Activated T-cell treated with anti-CD3 and anti-CD28 coated beads for 24 hours (primary cell): Measurements from ENCODE around the gene ARRDC4.
A peak's percentile ranks its signal among the peaks of the same experiment; 100 is the strongest.

ENCODE experiments used
- DNase-seq: peaks from one replicate; pipeline ENCODE4 v3.0.0-alpha.2; 2020; ENCODE audit warnings: low read depth

The ARRDC4 gene

GRCh38 chr15:97960364-97961066, at the start of gene ARRDC4:
Gene ARRDC4, plus strand, starts transcription at chr15:97960703. Its CDS starts 159 bp downstream, at chr15:97960862.
- DNase-seq = peak; percentile 98

GRCh38 chr15:97914711-97915110, 45.8 kb upstream of the ARRDC4 start:
- no peak for DNase-seq

GRCh38 chr15:97915261-97915660, 45.2 kb upstream of the ARRDC4 start:
- DNase-seq = no peak

GRCh38 chr15:97921296-97921865, 39.1 kb upstream of the ARRDC4 start:
- no peak for DNase-seq

- no peak for DNase-seq
Measured at GRCh38 chr15:97929456-97930229, 30.9 kb upstream of the ARRDC4 start.

GRCh38 chr15:97930230-97930629, 30.3 kb upstream of the ARRDC4 start:
- no peak for DNase-seq

GRCh38 chr15:97931314-97931713, 29.2 kb upstream of the ARRDC4 start:
- no peak for DNase-seq

- DNase-seq = no peak
Measured at GRCh38 chr15:97933589-97933988, 26.9 kb upstream of the ARRDC4 start.

- no peak for DNase-seq
Measured at GRCh38 chr15:97940993-97941392, 19.5 kb upstream of the ARRDC4 start.

- no peak for DNase-seq
Measured at GRCh38 chr15:97941572-97941971, 18.9 kb upstream of the ARRDC4 start.

GRCh38 chr15:97944724-97945123, 15.8 kb upstream of the ARRDC4 start:
- DNase-seq = no peak

GRCh38 chr15:97947465-97948260, 12.8 kb upstream of the ARRDC4 start:
- no peak for DNase-seq

GRCh38 chr15:97953254-97953653, 7.2 kb upstream of the ARRDC4 start:
- no peak for DNase-seq

GRCh38 chr15:97953748-97954147, 6.8 kb upstream of the ARRDC4 start:
- DNase-seq = no peak

GRCh38 chr15:97955035-97955434, 5.5 kb upstream of the ARRDC4 start:
- no peak for DNase-seq

- DNase-seq = no peak
Measured at GRCh38 chr15:97955529-97955928, 5.0 kb upstream of the ARRDC4 start.

- no peak for DNase-seq
Measured at GRCh38 chr15:97959724-97960363, 659 bp upstream of the ARRDC4 start.

GRCh38 chr15:97961067-97961954, 808 bp downstream of the ARRDC4 start:
- no peak for DNase-seq

GRCh38 chr15:97962263-97962662, 1.8 kb downstream of the ARRDC4 start:
- DNase-seq = no peak

- no peak for DNase-seq
Measured at GRCh38 chr15:97963779-97964178, 3.3 kb downstream of the ARRDC4 start.

- no peak for DNase-seq
Measured at GRCh38 chr15:97966246-97966645, 5.7 kb downstream of the ARRDC4 start.
